Loucy (cell line): ENCODE data around the gene NRARP.

ENCODE experiments used
- EZH2phosphoT487 ChIP-seq: fragments of 200-600 bp; IDR thresholded peaks from 2 replicates; pipeline ENCODE4 v1.6.1; 2018; ENCODE audit warnings: antibody characterized with exemption, mild to moderate bottlenecking, moderate library complexity, borderline replicate concordance
- TF ChIP-seq, protein P1 (sequence below): fragments of 200-600 bp; sonication (generic); conservative IDR thresholded peaks from 2 replicates; pipeline ENCODE4 v1.5.1; 2014; ENCODE audit warnings: mild to moderate bottlenecking, antibody characterized with exemption, low read length

GRCh38 chr9:137308057-137308619 is 6.1 kb upstream of the NRARP start:
- TF ChIP-seq, protein P1, sequence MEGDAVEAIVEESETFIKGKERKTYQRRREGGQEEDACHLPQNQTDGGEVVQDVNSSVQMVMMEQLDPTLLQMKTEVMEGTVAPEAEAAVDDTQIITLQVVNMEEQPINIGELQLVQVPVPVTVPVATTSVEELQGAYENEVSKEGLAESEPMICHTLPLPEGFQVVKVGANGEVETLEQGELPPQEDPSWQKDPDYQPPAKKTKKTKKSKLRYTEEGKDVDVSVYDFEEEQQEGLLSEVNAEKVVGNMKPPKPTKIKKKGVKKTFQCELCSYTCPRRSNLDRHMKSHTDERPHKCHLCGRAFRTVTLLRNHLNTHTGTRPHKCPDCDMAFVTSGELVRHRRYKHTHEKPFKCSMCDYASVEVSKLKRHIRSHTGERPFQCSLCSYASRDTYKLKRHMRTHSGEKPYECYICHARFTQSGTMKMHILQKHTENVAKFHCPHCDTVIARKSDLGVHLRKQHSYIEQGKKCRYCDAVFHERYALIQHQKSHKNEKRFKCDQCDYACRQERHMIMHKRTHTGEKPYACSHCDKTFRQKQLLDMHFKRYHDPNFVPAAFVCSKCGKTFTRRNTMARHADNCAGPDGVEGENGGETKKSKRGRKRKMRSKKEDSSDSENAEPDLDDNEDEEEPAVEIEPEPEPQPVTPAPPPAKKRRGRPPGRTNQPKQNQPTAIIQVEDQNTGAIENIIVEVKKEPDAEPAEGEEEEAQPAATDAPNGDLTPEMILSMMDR = no peak
- no peak for TF ChIP-seq EZH2phosphoT487
